NT2/D1 (cell line): Measurements from ENCODE around the gene MSRB1.

ENCODE experiments used
- SUZ12 ChIP-seq: IDR thresholded peaks from 2 replicates; pipeline ENCODE4 v1.6.1; 2011; ENCODE audit not compliant: insufficient read length, insufficient read depth; ENCODE audit errors: extremely low read depth
- YY1 ChIP-seq: IDR thresholded peaks from 2 replicates; pipeline ENCODE4 v1.6.1; 2011; ENCODE audit not compliant: insufficient read length, insufficient read depth
- ZNF274 ChIP-seq: IDR thresholded peaks from 2 replicates; pipeline ENCODE4 v1.6.1; 2011; ENCODE audit warnings: mild to moderate bottlenecking, low read depth, low read length

DNA sequence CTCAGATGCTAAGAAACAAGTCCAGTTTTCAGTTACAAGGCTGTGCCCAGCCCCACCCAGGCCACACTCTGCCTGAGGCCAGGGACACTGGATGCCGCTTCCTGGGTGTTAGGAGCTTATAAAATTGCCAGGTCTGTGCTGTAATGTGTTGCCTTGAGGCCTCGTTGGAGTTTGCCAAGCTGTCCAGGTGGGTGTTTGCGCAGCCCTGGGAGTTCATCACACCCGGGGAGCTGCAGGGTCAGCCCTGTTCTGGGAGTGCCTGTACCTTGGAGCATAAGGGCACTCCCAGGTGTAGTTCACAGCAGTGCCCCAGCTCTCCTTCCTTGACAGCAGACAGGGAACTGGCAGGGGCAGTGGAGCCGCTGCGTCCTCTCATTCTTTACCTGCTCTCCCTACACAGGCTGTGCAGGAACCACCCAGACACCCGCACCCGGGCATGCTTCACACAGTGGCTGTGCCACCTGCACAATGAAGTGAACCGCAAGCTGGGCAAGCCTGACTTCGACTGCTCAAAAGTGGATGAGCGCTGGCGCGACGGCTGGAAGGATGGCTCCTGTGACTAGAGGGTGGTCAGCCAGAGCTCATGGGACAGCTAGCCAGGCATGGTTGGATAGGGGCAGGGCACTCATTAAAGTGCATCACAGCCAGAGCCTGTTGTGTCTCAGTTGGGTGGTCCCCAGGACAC, 42.6 kb upstream of the MSRB1 start:
- TF ChIP-seq YY1 (no peak), SUZ12 (no peak), ZNF274 (no peak)
